Fibroblast of lung (primary cell): ENCODE measurements around the gene PGC. TPM values are rescaled to one million over a fixed set of nuclear protein-coding genes. Genes with fewer than 3 reads are reported as not detected.

Source experiments
- DNase-seq, 2 donors: peaks; one replicate each; pipeline versions ENCODE4 v3.0.0 to v3.0.0-alpha.2; 2010; ENCODE audit warnings: low read depth in 2 of 2
- H2AFZ ChIP-seq: 2 replicates; pipeline ENCODE4 v1.5.1; 2012; ENCODE audit warnings: low read length, control low read depth, inconsistent platforms
- H3K27ac ChIP-seq: 2 replicates; pipeline ENCODE4 v1.5.1; 2011; ENCODE audit warnings: low read length, control low read depth; ENCODE audit not compliant: insufficient read depth
- H3K27me3 ChIP-seq: 2 replicates; pipeline ENCODE4 v1.5.1; 2011; ENCODE audit warnings: mild to moderate bottlenecking, low read length; ENCODE audit not compliant: control insufficient read depth, insufficient read depth
- H3K36me3 ChIP-seq: 2 replicates; pipeline ENCODE4 v1.5.1; 2011; ENCODE audit warnings: low read length; ENCODE audit not compliant: control insufficient read depth, insufficient read depth
- H3K4me1 ChIP-seq: 2 replicates; pipeline ENCODE4 v1.5.1; 2011; ENCODE audit warnings: low read length; ENCODE audit not compliant: control insufficient read depth, insufficient read depth; ENCODE audit errors: extremely low read depth
- H3K4me2 ChIP-seq: 2 replicates; pipeline ENCODE4 v1.5.1; 2011; ENCODE audit warnings: low read length, control low read depth; ENCODE audit not compliant: insufficient read depth; ENCODE audit errors: extremely low read depth
- H3K4me3 ChIP-seq, 4 experiments: fragments of 200-600 bp in 1 of 4; sonication (generic) in 1 of 4; replicated peaks in 1 of 4; 2 replicates each; pipeline ENCODE4 v1.5.1; 2011 to 2016; ENCODE audit warnings: low read length in 4 of 4, low read depth in 3 of 4, mild to moderate bottlenecking in 3 of 4, control low read depth in 2 of 4, inconsistent platforms in 1 of 4, mixed read lengths in 1 of 4; ENCODE audit not compliant: insufficient read depth in 1 of 4; ENCODE audit errors: control extremely low read depth in 1 of 4
- H3K79me2 ChIP-seq: 2 replicates; pipeline ENCODE4 v1.5.1; 2012; ENCODE audit warnings: mild to moderate bottlenecking, low read length, inconsistent platforms; ENCODE audit not compliant: control insufficient read depth, insufficient read depth
- H3K9ac ChIP-seq: 2 replicates; pipeline ENCODE4 v1.5.1; 2011; ENCODE audit warnings: mild to moderate bottlenecking, low read length, control low read depth; ENCODE audit not compliant: insufficient read depth
- H3K9me3 ChIP-seq: 2 replicates; pipeline ENCODE4 v1.5.1; 2012; ENCODE audit warnings: low read depth, low read length; ENCODE audit not compliant: control insufficient read depth, insufficient read depth
- H4K20me1 ChIP-seq: 2 replicates; pipeline ENCODE4 v1.5.1; 2011; ENCODE audit warnings: low read length; ENCODE audit not compliant: control insufficient read depth, insufficient read depth; ENCODE audit errors: extremely low read depth
- EZH2 ChIP-seq: IDR thresholded peaks from 2 replicates; pipeline ENCODE4 v1.5.1; 2012; ENCODE audit warnings: low read length, control low read depth, mild to moderate bottlenecking; ENCODE audit errors: missing control alignments
- polyA plus RNA-seq, 2 donors: library from polyadenylated mRNA; depleted of rRNA in 1 of 2; stranded (reverse) in 1 of 2; unstranded in 1 of 2; fragments of >200 nt; gene quantifications; 2 replicates each; pipeline ENCODE4 v1.2.1, GENCODE V29; 2011 to 2012; ENCODE audit warnings: missing spikeins in 1 of 2
- total RNA-seq: library from RNA; depleted of rRNA; stranded (reverse); fragments of >200 nt; gene quantifications from 2 replicates; pipeline ENCODE4 v1.2.1, GENCODE V29; 2014
- TF ChIP-seq, protein P1 (sequence below), 2 donors: IDR thresholded peaks in 1 of 2; conservative IDR thresholded peaks in 1 of 2; 1 replicate in 1 of 2; 2 replicates in 1 of 2; pipeline ENCODE4 v1.5.1; 2011 to 2012; ENCODE audit warnings: low read length in 2 of 2, control low read depth in 1 of 2, inconsistent platforms in 1 of 2, low read depth in 1 of 2, mild to moderate bottlenecking in 1 of 2

PGC gene
- total and polyA plus RNA-seq, 2 donors (not counting 1 experiment from before 2014, with no cell fraction given): not detected

DNA sequence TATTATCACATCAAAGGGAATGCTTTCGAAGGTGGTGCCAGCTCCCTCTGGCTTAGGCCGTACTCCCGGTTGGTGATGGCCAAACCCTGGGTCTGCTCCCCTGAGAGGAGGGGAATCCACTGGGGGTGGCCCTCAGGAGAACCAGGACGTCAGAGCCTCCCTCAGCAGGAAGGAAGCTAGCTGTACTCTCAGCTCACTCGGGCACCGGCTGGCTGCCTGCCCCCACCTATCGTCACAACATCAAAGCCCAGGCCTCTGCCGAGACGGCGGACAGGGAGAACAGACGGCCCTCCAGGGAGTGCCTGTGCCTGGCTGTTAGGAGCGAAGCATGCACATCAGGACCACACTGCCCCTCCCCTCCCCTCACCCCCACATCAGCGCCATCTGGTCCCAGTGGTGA is 9.2 kb upstream of the PGC start:
- DNase-seq: no peak
- no peak overlapping the region for H3K27ac ChIP-seq
- TF ChIP-seq, protein P1, sequence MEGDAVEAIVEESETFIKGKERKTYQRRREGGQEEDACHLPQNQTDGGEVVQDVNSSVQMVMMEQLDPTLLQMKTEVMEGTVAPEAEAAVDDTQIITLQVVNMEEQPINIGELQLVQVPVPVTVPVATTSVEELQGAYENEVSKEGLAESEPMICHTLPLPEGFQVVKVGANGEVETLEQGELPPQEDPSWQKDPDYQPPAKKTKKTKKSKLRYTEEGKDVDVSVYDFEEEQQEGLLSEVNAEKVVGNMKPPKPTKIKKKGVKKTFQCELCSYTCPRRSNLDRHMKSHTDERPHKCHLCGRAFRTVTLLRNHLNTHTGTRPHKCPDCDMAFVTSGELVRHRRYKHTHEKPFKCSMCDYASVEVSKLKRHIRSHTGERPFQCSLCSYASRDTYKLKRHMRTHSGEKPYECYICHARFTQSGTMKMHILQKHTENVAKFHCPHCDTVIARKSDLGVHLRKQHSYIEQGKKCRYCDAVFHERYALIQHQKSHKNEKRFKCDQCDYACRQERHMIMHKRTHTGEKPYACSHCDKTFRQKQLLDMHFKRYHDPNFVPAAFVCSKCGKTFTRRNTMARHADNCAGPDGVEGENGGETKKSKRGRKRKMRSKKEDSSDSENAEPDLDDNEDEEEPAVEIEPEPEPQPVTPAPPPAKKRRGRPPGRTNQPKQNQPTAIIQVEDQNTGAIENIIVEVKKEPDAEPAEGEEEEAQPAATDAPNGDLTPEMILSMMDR (conservative IDR thresholded peaks at IDR 0.05 in 1 of 2, IDR thresholded peaks at IDR 0.05 in 1 of 2; ENCODE audit: low read depth in 1 of 2, low read length in 2 of 2): no peak
- no peak for TF ChIP-seq EZH2
- no peak overlapping the region for H3K9ac ChIP-seq
- H3K79me2 ChIP-seq: no peaks in the 10 kb centered on the region
- H2AFZ ChIP-seq: no peak overlapping the region
- no peaks in the 10 kb centered on the region for H3K4me1 ChIP-seq
- no peaks in the 10 kb centered on the region for H4K20me1 ChIP-seq
- no peak overlapping the region for H3K4me3 ChIP-seq
- no peaks in the 10 kb centered on the region for H3K36me3 ChIP-seq
- peaks cover 12% of the 10 kb centered on the region for H3K27me3 ChIP-seq
- no peaks in the 10 kb centered on the region for H3K9me3 ChIP-seq
- H3K4me2 ChIP-seq: no peak overlapping the region

DNA sequence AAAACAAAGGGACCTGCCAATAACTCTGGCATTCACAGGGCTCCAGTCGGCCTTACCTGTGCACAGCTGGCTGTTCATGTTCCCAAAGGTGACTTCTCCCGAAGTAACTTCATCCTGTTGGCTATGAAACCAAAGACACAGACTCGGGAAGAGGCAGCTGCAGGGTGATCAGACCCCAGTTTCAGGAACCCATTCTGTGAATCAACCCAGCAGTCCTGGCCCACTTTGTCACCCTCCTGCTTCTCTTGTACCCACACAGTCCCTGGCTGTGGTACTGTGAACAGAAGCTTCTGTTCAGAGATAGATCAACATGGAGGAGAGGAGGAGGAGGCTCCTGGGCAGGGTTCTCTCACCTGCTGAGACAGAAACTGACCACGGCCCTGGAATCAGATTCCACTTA is 8.7 kb upstream of the PGC start:
- H3K36me3 ChIP-seq: no peaks in the 10 kb centered on the region
- peaks cover 12% of the 10 kb centered on the region for H3K27me3 ChIP-seq
- no peak overlapping the region for H3K27ac ChIP-seq
- H3K4me3 ChIP-seq: no peak overlapping the region
- no peak overlapping the region for H3K9ac ChIP-seq
- TF ChIP-seq EZH2: no peak
- TF ChIP-seq, protein P1 (conservative IDR thresholded peaks at IDR 0.05 in 1 of 2, IDR thresholded peaks at IDR 0.05 in 1 of 2; ENCODE audit: low read depth in 1 of 2, low read length in 2 of 2): no peak
- no peaks in the 10 kb centered on the region for H4K20me1 ChIP-seq
- H3K9me3 ChIP-seq: no peaks in the 10 kb centered on the region
- no peak overlapping the region for H2AFZ ChIP-seq
- no peak overlapping the region for H3K4me2 ChIP-seq
- H3K4me1 ChIP-seq: no peaks in the 10 kb centered on the region
- no peak for DNase-seq
- H3K79me2 ChIP-seq: no peaks in the 10 kb centered on the region

- no peak overlapping the region for H3K9ac ChIP-seq
- TF ChIP-seq, protein P1 (conservative IDR thresholded peaks at IDR 0.05 in 1 of 2, IDR thresholded peaks at IDR 0.05 in 1 of 2; ENCODE audit: low read depth in 1 of 2, low read length in 2 of 2): no peak
- TF ChIP-seq EZH2: no peak
- no peak overlapping the region for H3K4me3 ChIP-seq
- H3K9me3 ChIP-seq: no peaks in the 10 kb centered on the region
- no peak overlapping the region for H3K4me2 ChIP-seq
- no peak overlapping the region for H2AFZ ChIP-seq
- no peaks in the 10 kb centered on the region for H4K20me1 ChIP-seq
- peaks cover 5% of the 10 kb centered on the region for H3K27me3 ChIP-seq
- no peaks in the 10 kb centered on the region for H3K4me1 ChIP-seq
- H3K27ac ChIP-seq: no peak overlapping the region
- H3K79me2 ChIP-seq: no peaks in the 10 kb centered on the region
- DNase-seq: no peak
- H3K36me3 ChIP-seq: no peaks in the 10 kb centered on the region
These were observed 3.2 kb upstream of the PGC start for GRCh38 chr6:41750374-41750773.
